Hepatocyte (in vitro differentiated cells): Measurements from ENCODE around the gene HRH2. TPM values are rescaled to one million over a fixed set of nuclear protein-coding genes. Genes with fewer than 3 reads are reported as not detected.

Experiments
- DNase-seq: peaks from one replicate; pipeline ENCODE4 v3.0.0-alpha.2; 2016; ENCODE audit warnings: low spot score
- H2AFZ ChIP-seq: fragments of 200-600 bp; sonication (generic); 2 replicates; pipeline ENCODE4 v1.6.0; 2016; ENCODE audit warnings: antibody characterized with exemption, mild to moderate bottlenecking
- H3K27ac ChIP-seq: fragments of 200-600 bp; sonication (generic); 2 replicates; pipeline ENCODE4 v1.5.1; 2016; ENCODE audit warnings: mild to moderate bottlenecking
- H3K27me3 ChIP-seq: fragments of 200-600 bp; sonication (generic); 2 replicates; pipeline ENCODE4 v1.6.1; 2016
- H3K36me3 ChIP-seq: fragments of 200-600 bp; sonication (generic); replicated peaks from 2 replicates; pipeline ENCODE4 v1.5.1; 2016; ENCODE audit warnings: low read depth; ENCODE audit not compliant: insufficient read depth
- H3K4me1 ChIP-seq: fragments of 200-600 bp; sonication (generic); 2 replicates; pipeline ENCODE4 v1.5.1; 2016; ENCODE audit warnings: mild to moderate bottlenecking, moderate library complexity; ENCODE audit not compliant: insufficient read depth
- H3K4me2 ChIP-seq: fragments of 200-600 bp; sonication (generic); 2 replicates; pipeline ENCODE4 v1.6.0; 2016
- H3K4me3 ChIP-seq: fragments of 200-600 bp; sonication (generic); 2 replicates; pipeline ENCODE4 v1.5.1; 2016; ENCODE audit warnings: mild to moderate bottlenecking
- H3K79me2 ChIP-seq: fragments of 200-600 bp; sonication (generic); 2 replicates; pipeline ENCODE4 v1.6.0; 2017; ENCODE audit warnings: mild to moderate bottlenecking
- H3K9me2 ChIP-seq: fragments of 200-600 bp; sonication (generic); replicated peaks from 2 replicates; pipeline ENCODE4 v1.6.0; 2017; ENCODE audit warnings: mild to moderate bottlenecking; ENCODE audit not compliant: insufficient read depth
- H3K9me3 ChIP-seq: fragments of 200-600 bp; sonication (generic); 2 replicates; pipeline ENCODE4 v1.5.1; 2016; ENCODE audit warnings: low read depth, mild to moderate bottlenecking
- H4K20me1 ChIP-seq: fragments of 200-600 bp; sonication (generic); 2 replicates; pipeline ENCODE4 v1.6.0; 2016; ENCODE audit warnings: mild to moderate bottlenecking; ENCODE audit not compliant: insufficient read depth, poor library complexity, severe bottlenecking
- EZH2 ChIP-seq: fragments of 200-600 bp; sonication (generic); IDR thresholded peaks from 2 replicates; pipeline ENCODE4 v1.6.1; 2016; ENCODE audit warnings: antibody characterized with exemption, mild to moderate bottlenecking, borderline replicate concordance
- EZH2phosphoT487 ChIP-seq: fragments of 200-600 bp; sonication (generic); IDR thresholded peaks from one replicate; pipeline ENCODE4 v1.6.1; 2018; ENCODE audit warnings: antibody characterized with exemption, mild to moderate bottlenecking, low read depth, moderate library complexity; ENCODE audit not compliant: unreplicated experiment, severe bottlenecking
- WGBS: methylation state at CpG from one replicate; pipeline ENCODE4 v1.1.6; 2016; ENCODE audit warnings: low lambda C conversion rate; ENCODE audit errors: missing lambda C conversion rate; 5-methylcytosine and 5-hydroxymethylcytosine counted together
- polyA plus RNA-seq: library from polyadenylated mRNA; unstranded; fragments of >200 nt; fragmentation: Nextera tagmentation; extraction: Ambion mirVana; gene quantifications from 2 replicates; pipeline ENCODE4 v1.2.1, GENCODE V29; 2016
- total RNA-seq: library from RNA; depleted of rRNA; stranded (reverse); fragments of >200 nt; gene quantifications from 2 replicates; pipeline ENCODE4 v1.2.3, GENCODE V29; 2014
- TF ChIP-seq, protein P1 (sequence below): fragments of 200-600 bp; sonication (generic); IDR thresholded peaks from 2 replicates; pipeline ENCODE4 v1.5.1; 2016; ENCODE audit warnings: antibody characterized with exemption, mild to moderate bottlenecking; ENCODE audit not compliant: poor library complexity

Gene HRH2
- total and polyA plus RNA-seq, 2 experiments from 2014 or later: 2.2 to 2.5 TPM

DNA sequence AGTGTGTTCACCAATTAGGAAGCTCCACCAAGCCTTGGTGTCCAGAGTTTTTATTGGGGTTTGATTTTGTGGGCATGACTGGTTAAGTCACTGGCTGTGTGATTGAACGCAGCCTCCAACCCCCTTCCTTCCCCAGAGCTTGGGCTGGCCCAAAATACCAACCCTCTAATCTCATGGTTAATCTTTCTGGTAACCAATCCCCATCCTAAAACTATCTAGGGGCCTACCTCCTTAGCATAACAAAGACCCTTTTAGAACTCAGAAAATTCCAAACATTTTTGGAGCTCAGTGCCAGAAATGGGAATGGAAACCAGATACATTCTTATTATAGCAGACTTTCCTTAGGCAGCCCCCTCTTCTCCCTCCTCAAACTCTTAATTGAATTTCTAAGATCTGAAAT is 35.9 kb upstream of the HRH2 start:
- TF ChIP-seq, protein P1, sequence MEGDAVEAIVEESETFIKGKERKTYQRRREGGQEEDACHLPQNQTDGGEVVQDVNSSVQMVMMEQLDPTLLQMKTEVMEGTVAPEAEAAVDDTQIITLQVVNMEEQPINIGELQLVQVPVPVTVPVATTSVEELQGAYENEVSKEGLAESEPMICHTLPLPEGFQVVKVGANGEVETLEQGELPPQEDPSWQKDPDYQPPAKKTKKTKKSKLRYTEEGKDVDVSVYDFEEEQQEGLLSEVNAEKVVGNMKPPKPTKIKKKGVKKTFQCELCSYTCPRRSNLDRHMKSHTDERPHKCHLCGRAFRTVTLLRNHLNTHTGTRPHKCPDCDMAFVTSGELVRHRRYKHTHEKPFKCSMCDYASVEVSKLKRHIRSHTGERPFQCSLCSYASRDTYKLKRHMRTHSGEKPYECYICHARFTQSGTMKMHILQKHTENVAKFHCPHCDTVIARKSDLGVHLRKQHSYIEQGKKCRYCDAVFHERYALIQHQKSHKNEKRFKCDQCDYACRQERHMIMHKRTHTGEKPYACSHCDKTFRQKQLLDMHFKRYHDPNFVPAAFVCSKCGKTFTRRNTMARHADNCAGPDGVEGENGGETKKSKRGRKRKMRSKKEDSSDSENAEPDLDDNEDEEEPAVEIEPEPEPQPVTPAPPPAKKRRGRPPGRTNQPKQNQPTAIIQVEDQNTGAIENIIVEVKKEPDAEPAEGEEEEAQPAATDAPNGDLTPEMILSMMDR: no peak
- 76% methylated on average over 1 of the region's 1 CpG for WGBS
- no peaks in the 10 kb centered on the region for H3K27me3 ChIP-seq
- no peak overlapping the region for H3K27ac ChIP-seq
- H3K4me2 ChIP-seq: no peak overlapping the region
- H3K79me2 ChIP-seq: no peaks in the 10 kb centered on the region
- H3K36me3 ChIP-seq: no peaks in the 10 kb centered on the region
- no peak overlapping the region for H2AFZ ChIP-seq
- no peak overlapping the region for H3K4me3 ChIP-seq
- H3K9me3 ChIP-seq: no peaks in the 10 kb centered on the region
- DNase-seq: no peak
- H4K20me1 ChIP-seq: no peaks in the 10 kb centered on the region
- no peaks in the 10 kb centered on the region for H3K9me2 ChIP-seq
- H3K4me1 ChIP-seq: no peaks in the 10 kb centered on the region

DNA sequence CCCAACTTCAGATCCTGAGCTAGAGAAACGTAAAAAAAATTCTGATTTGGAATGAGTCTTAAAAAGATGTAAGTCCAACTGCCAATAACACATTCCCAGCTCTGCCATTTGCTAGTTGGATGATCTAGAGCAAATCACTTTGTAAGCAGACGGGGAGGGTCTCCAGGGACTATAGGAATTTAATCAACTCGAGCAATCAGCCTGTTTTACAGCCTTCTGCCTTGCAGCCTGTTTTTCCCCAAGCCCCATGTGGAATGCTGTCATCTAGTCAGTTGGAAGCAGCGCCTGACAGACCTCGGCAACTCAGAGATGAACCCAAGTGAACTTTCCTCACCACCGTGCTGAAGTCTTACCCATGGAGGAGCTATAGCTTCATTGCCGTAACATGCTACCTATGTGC is 34.8 kb upstream of the HRH2 start:
- Histone ChIP-seq H3K4me1 (no peaks in the 10 kb centered on the region), H3K27me3 (no peaks in the 10 kb centered on the region), H3K9me2 (no peaks in the 10 kb centered on the region), H3K9me3 (no peaks in the 10 kb centered on the region), H3K27ac (no peak overlapping the region), H2AFZ (no peak overlapping the region), H3K36me3 (no peaks in the 10 kb centered on the region), H3K4me2 (no peak overlapping the region), H3K4me3 (no peak overlapping the region), H3K79me2 (no peaks in the 10 kb centered on the region), H4K20me1 (no peaks in the 10 kb centered on the region)
- TF ChIP-seq, protein P1: no peak
- TF ChIP-seq EZH2phosphoT487: no peak
- TF ChIP-seq EZH2: no peak
- DNase-seq: no peak
- 42% methylated on average over 7 of the region's 7 CpGs for WGBS

DNA sequence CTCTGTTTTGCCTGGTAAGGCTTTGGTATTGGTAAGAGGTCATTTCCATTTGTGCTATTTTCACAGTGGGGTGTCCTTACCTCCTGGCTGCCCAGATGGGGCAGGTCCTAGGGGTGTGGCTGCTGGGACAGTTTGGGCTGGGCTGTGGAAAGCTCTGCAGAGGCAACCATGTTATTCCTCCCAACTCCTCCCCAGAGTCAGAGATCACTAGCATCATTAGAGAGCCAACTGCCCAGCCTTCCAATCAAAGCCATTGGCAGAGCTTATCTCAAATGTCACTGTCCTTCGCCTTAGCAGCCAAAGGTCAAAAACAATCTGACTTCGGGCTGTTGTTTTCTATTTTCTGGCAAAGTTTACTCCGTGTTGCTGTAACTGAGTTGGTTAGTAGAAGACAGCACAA is 33.6 kb upstream of the HRH2 start:
- no peak overlapping the region for H3K4me2 ChIP-seq
- H3K9me3 ChIP-seq: no peaks in the 10 kb centered on the region
- no peak overlapping the region for H3K27ac ChIP-seq
- no peak for DNase-seq
- no peaks in the 10 kb centered on the region for H4K20me1 ChIP-seq
- no peak overlapping the region for H2AFZ ChIP-seq
- H3K4me3 ChIP-seq: no peak overlapping the region
- H3K9me2 ChIP-seq: no peaks in the 10 kb centered on the region
- no peaks in the 10 kb centered on the region for H3K36me3 ChIP-seq
- TF ChIP-seq EZH2 (no peak), EZH2phosphoT487 (no peak)
- TF ChIP-seq, protein P1: no peak
- H3K4me1 ChIP-seq: no peaks in the 10 kb centered on the region
- WGBS: 55% methylated on average over 3 of the region's 3 CpGs
- H3K27me3 ChIP-seq: no peaks in the 10 kb centered on the region
- no peaks in the 10 kb centered on the region for H3K79me2 ChIP-seq

DNA sequence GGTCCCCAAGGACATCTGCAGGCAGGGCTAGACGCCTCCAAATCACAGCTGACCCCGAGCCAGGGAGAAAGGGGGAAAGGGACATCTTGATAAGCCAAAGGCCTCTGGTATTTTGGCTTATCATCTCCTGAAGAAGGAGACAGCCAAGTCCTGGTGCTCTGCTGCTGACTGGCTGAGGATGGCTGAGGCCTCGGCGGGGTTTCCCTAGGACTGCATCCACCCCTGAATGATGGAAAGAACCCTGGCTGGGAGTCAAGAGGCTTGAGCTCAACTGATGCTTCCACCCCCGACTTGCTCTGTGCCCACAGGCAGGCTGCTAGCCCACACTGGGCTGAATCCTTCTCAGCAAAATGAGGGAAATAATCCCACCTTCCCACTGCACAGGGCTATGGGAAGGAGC is 30.9 kb upstream of the HRH2 start:
- no peaks in the 10 kb centered on the region for H3K79me2 ChIP-seq
- no peak overlapping the region for H2AFZ ChIP-seq
- no peak overlapping the region for H3K4me2 ChIP-seq
- no peaks in the 10 kb centered on the region for H4K20me1 ChIP-seq
- 91% methylated on average over 5 of the region's 5 CpGs for WGBS
- DNase-seq: no peak
- no peaks in the 10 kb centered on the region for H3K4me1 ChIP-seq
- no peak overlapping the region for H3K4me3 ChIP-seq
- H3K9me2 ChIP-seq: no peaks in the 10 kb centered on the region
- H3K27ac ChIP-seq: no peak overlapping the region
- no peaks in the 10 kb centered on the region for H3K9me3 ChIP-seq
- no peaks in the 10 kb centered on the region for H3K36me3 ChIP-seq
- TF ChIP-seq, protein P1: no peak
- TF ChIP-seq EZH2phosphoT487 (no peak), EZH2 (no peak)
- H3K27me3 ChIP-seq: no peaks in the 10 kb centered on the region
